Measurements from ENCODE around the gene PEPD.
"Not testable (repeated sequence)": the region's sequence is repeated elsewhere in the genome, so short reads cannot be mapped to it uniquely, and the experiment has no call there.

Gene PEPD

GRCh38 chr19:33521480-33522370 is at the start of gene PEPD:
TSS of gene PEPD (minus strand) at chr19:33521791. CDS start at chr19:33521760, 31 bp downstream.
- DNase-seq (ENCODE audit: low read depth) = peak; percentile 89
- TF ChIP-seq CTCF (IDR thresholded peaks at IDR 0.05; ENCODE audit: low read length, missing control alignments) = no peak
- peak within 1 kb of the TSS; percentile 79 for H3K4me3 ChIP-seq (replicated peaks; ENCODE audit: low read depth, low read length)

- no peak for DNase-seq (ENCODE audit: low read depth)
- TF ChIP-seq CTCF (IDR thresholded peaks at IDR 0.05; ENCODE audit: low read length, missing control alignments) = no peak
- H3K4me3 ChIP-seq (replicated peaks; ENCODE audit: low read depth, low read length) = no peak overlapping the region
Measured at GRCh38 chr19:33569821-33570220, 48.2 kb upstream of the PEPD start.

- no peak for DNase-seq (ENCODE audit: low read depth)
- no peak for TF ChIP-seq CTCF (IDR thresholded peaks at IDR 0.05; ENCODE audit: low read length, missing control alignments)
- H3K4me3 ChIP-seq (replicated peaks; ENCODE audit: low read depth, low read length) = no peak overlapping the region
Measured at GRCh38 chr19:33568706-33569105, 47.1 kb upstream of the PEPD start.

- no peak for TF ChIP-seq CTCF (IDR thresholded peaks at IDR 0.05; ENCODE audit: low read length, missing control alignments)
- DNase-seq (ENCODE audit: low read depth) = no peak
- H3K4me3 ChIP-seq (replicated peaks; ENCODE audit: low read depth, low read length) = no peak overlapping the region
Measured at GRCh38 chr19:33564836-33565338, 43.3 kb upstream of the PEPD start.

GRCh38 chr19:33562636-33563035 is 41.0 kb upstream of the PEPD start:
- H3K4me3 ChIP-seq (replicated peaks; ENCODE audit: low read depth, low read length) = no peak overlapping the region
- no peak for DNase-seq (ENCODE audit: low read depth)
- TF ChIP-seq CTCF (IDR thresholded peaks at IDR 0.05; ENCODE audit: low read length, missing control alignments) = no peak

GRCh38 chr19:33561666-33562065 is 40.1 kb upstream of the PEPD start:
- DNase-seq (ENCODE audit: low read depth); H3K4me3 ChIP-seq (replicated peaks; ENCODE audit: low read depth, low read length): not testable (repeated sequence)

GRCh38 chr19:33561261-33561660 is 39.7 kb upstream of the PEPD start:
- no peak for DNase-seq (ENCODE audit: low read depth)
- no peak for TF ChIP-seq CTCF (IDR thresholded peaks at IDR 0.05; ENCODE audit: low read length, missing control alignments)
- H3K4me3 ChIP-seq (replicated peaks; ENCODE audit: low read depth, low read length) = no peak overlapping the region
